OCI-LY1 (cell line): Measurements from ENCODE around the gene MEIS1.

Experiments
- CTCF ChIP-seq: fragments of 200-600 bp; sonication (generic), shearing (Covaris generic); IDR thresholded peaks from 2 replicates; pipeline ENCODE4 v1.5.1; 2017; ENCODE audit warnings: mild to moderate bottlenecking, antibody characterized with exemption, low read length, moderate library complexity, mixed read lengths
- EZH2 ChIP-seq: fragments of 200-600 bp; sonication (generic), shearing (Covaris generic); IDR thresholded peaks from 2 replicates; pipeline ENCODE4 v1.8.0; 2017; ENCODE audit warnings: borderline replicate concordance, mixed run types, mild to moderate bottlenecking, antibody characterized with exemption, low read length, moderate library complexity, mixed read lengths

DNA sequence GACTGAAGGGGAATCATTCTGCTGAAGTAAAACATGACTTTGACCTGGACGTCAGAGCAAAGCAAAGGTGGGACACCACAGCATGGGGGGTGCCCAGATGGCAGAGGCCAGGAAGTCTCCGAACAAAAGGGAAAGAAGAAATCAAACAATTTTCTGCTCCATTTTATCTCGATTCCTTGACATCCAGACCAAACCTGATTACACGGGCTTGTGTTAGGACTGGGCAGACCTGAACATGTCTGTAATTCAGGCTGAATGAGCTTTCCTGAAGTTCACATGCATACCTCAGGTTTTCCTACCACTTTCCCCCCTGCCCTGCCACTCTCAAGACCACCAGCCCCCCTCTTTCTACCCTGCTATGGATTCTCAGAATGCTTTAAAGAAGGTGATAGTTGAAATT is 44.8 kb upstream of the MEIS1 start:
- no peak for TF ChIP-seq CTCF
- TF ChIP-seq EZH2 = no peak
